ENCODE results near the gene FMN1.

- no peak for TF ChIP-seq CTCF (IDR thresholded peaks at IDR 0.05)
- no peak for TF ChIP-seq FOXJ3 (CRISPR knock-in tag; IDR thresholded peaks at IDR 0.05; ENCODE audit: borderline replicate concordance)
- no peak for TF ChIP-seq NR3C1 (CRISPR knock-in tag; conservative IDR thresholded peaks at IDR 0.05; ENCODE audit: low read depth)
- no peak for TF ChIP-seq HMGXB4 (CRISPR knock-in tag; IDR thresholded peaks at IDR 0.05)
Observed at GRCh38 chr15:32893421-32893820, 301.1 kb downstream of the FMN1 start.
